GM10266 (cell line): ENCODE data around the gene GALNT10.

Experiments
- DNase-seq: peaks from one replicate; pipeline ENCODE4 v3.0.0; 2012; ENCODE audit errors: extremely low spot score
- TF ChIP-seq, protein P1 (sequence below): IDR thresholded peaks from 2 replicates; pipeline ENCODE4 v1.5.1; 2012; ENCODE audit warnings: mild to moderate bottlenecking, low read depth; ENCODE audit not compliant: control insufficient read depth, insufficient read depth; ENCODE audit errors: missing control alignments

The GALNT10 gene

DNA sequence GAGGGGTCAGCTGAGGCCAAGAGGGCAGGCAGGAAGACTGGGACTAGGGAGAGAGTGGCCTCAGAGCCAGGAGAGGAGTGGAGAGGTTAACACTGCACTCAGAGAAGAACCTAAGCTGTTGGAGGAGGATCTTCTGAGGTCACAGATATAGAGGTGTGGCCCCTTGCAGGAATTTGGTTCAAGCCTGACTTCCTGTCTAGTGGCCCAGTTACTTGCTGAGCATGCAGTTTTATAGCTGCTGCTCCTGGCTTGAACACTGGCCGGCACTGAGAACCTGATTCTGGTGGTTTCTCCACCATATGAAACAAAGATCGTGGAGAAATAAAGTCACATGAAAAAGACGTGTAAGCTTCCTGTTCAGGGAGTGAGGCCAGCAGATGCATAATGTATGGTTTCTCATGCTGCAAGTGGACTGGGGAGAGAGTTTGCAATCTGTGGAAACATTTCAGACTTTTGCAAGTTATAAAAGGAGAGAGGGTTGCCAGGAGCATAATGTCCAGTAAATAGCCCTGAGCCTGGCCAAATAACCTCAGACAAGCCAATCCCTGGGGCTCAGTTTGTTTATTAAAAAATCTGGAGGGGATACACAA is 82.6 kb downstream of the GALNT10 start:
- TF ChIP-seq, protein P1, sequence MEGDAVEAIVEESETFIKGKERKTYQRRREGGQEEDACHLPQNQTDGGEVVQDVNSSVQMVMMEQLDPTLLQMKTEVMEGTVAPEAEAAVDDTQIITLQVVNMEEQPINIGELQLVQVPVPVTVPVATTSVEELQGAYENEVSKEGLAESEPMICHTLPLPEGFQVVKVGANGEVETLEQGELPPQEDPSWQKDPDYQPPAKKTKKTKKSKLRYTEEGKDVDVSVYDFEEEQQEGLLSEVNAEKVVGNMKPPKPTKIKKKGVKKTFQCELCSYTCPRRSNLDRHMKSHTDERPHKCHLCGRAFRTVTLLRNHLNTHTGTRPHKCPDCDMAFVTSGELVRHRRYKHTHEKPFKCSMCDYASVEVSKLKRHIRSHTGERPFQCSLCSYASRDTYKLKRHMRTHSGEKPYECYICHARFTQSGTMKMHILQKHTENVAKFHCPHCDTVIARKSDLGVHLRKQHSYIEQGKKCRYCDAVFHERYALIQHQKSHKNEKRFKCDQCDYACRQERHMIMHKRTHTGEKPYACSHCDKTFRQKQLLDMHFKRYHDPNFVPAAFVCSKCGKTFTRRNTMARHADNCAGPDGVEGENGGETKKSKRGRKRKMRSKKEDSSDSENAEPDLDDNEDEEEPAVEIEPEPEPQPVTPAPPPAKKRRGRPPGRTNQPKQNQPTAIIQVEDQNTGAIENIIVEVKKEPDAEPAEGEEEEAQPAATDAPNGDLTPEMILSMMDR = no peak
- peak; percentile 29 for DNase-seq

- TF ChIP-seq, protein P1 = no peak
- DNase-seq = no peak
These were observed 83.7 kb downstream of the GALNT10 start for GRCh38 chr5:154273963-154274827.

GRCh38 chr5:154274828-154275185 is 84.3 kb downstream of the GALNT10 start:
- TF ChIP-seq, protein P1 = no peak
- DNase-seq = no peak

- DNase-seq = no peak
- TF ChIP-seq, protein P1 = no peak
These were observed 85.0 kb downstream of the GALNT10 start for GRCh38 chr5:154275566-154275965.

DNA sequence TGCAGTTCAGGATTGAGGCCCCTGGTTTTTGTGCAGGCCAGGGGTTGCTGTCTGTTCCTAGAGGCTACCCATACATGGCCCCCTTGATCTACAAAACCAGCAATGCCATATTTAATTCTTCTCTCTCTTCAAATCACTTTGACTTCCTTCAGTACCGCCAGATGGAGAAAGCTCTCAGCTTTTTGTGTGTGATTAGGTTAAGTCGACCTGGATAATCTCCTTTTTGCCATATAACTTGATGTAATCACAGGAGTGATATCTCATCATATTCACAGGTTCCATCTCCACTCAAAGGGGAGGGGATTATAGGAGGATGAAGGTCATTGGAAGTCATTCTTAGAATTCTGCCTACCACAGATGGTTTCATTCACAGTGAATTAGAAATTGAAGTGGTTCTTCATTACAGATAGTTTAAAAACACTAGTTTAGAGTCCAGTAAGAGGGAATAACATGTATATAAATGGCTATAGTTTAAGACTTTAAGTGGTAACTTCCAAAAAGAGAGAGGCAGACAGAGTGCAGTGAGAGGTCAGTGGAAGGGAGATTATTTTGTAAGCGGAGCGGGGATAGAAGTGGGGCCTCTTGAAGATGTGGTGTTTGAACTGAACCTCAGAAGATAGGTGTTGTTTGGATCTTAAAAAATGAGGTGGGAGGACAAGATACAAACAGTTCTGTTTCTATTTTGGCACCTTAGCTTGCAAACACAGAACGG is 85.9 kb downstream of the GALNT10 start:
- TF ChIP-seq, protein P1 = no peak
- DNase-seq = no peak

DNA sequence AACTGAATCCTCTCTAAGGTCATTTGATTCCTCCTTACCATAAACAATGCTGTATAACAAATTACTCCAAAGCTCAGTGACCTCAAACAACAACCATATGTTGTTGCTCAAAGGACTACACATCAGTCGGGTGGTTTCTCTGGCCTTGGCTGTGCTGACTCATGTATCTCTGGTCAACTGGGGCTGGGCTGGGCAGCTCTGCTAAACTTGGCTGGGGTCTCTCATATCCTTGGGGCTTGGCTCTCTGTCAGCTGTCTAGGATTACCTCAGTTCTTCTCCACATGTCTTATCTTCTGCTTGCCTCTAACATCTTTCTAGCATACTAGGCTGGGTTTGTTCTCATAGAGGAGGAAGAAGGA is 86.4 kb downstream of the GALNT10 start:
- TF ChIP-seq, protein P1 = no peak
- DNase-seq = no peak

DNA sequence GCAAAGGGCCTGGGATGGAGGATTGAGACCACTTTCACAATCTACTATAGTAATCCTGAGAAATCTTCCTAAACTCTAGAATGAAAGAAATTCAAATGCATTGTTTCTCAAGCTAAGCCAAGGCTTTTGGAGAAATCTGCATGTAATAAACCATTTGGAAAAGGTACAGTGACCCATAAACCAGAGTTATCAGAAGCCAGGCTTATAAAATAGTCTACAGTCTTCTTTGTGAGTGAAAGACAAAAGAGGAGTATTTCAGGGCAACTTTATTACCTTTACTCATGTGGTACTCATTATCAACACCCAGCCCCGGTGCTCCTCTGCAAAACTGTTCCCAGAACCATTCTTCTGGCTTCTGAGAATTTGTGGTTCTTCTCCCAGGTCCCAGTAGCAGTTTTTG is 87.0 kb downstream of the GALNT10 start:
- no peak for DNase-seq
- TF ChIP-seq, protein P1 = no peak
